Right kidney (tissue), 1 donor: ENCODE data around the gene KIAA1210.
"Not testable (repeated sequence)": the region's sequence is repeated elsewhere in the genome, so short reads cannot be mapped to it uniquely, and the experiment has no call there.

Experiments
- DNase-seq: peaks from one replicate; pipeline ENCODE4 v3.0.0-alpha.2; 2016

The KIAA1210 gene

GRCh38 chrX:119030990-119031389 lies 96.6 kb downstream of the KIAA1210 start:
- DNase-seq: no peak

- DNase-seq: not testable (repeated sequence)
These were observed 98.0 kb downstream of the KIAA1210 start for GRCh38 chrX:119029656-119030055.

GRCh38 chrX:119028733-119029330 lies 98.8 kb downstream of the KIAA1210 start:
- no peak for DNase-seq
